Caco-2 (cell line): ENCODE data around the gene TIGD7. TPM values are rescaled to one million over a fixed set of nuclear protein-coding genes. Genes with fewer than 3 reads are reported as not detected.
A peak's percentile ranks its signal among the peaks of the same experiment; 100 is the strongest.

Experiments
- Bru-seq: library from RNA; stranded (reverse); fragments of 400-500 nt; gene quantifications from one replicate; lab custom pipeline; 2021; lab: Mats Ljungman, UMichigan
- BruChase-seq, 2 experiments: library from RNA; stranded (reverse); fragments of 400-500 nt; gene quantifications; one replicate each; lab custom pipeline; 2021; lab: Mats Ljungman, UMichigan
- BruUV-seq: library from RNA; stranded (reverse); fragments of 400-500 nt; replicated peaks from 2 replicates; lab custom pipeline; 2021; lab: Mats Ljungman, UMichigan
- CTCF ChIA-PET: fragments of 300-600 bp; sonication (Branson Sonifier 250); formaldehyde crosslinking; loops from one replicate; lab custom pipeline; 2022; ENCODE audit warnings: antibody characterized with exemption; lab: Charles Lee
- POLR2A ChIA-PET: fragments of 300-600 bp; sonication (Branson Sonifier 250); formaldehyde crosslinking; loops from one replicate; lab custom pipeline; 2022; ENCODE audit warnings: antibody characterized with exemption; lab: Charles Lee
- DNase-seq, 2 experiments: peaks; one replicate each; pipeline versions ENCODE4 v3.0.0 to v3.0.0-alpha.2; 2020 to 2022
- H3K27me3 ChIP-seq: replicated peaks from 2 replicates; pipeline ENCODE4 v1.6.0; 2011; ENCODE audit warnings: low read length; ENCODE audit not compliant: control insufficient read depth, insufficient read depth
- H3K36me3 ChIP-seq: 2 replicates; pipeline ENCODE4 v1.5.1; 2011; ENCODE audit warnings: low read length; ENCODE audit not compliant: control insufficient read depth, insufficient read depth
- H3K4me1 ChIP-seq: fragments of 250-450 bp; sonication (Bioruptor Pico); 2 replicates; pipeline ENCODE4 v1.5.1; 2020; ENCODE audit warnings: mild to moderate bottlenecking
- H3K4me3 ChIP-seq: 2 replicates; pipeline ENCODE4 v1.5.1; 2011; ENCODE audit warnings: low read depth, mild to moderate bottlenecking, control low read depth, low read length
- H3K9me3 ChIP-seq: fragments of 250-450 bp; sonication (Bioruptor Pico); 2 replicates; pipeline ENCODE4 v1.5.1; 2020; ENCODE audit warnings: mild to moderate bottlenecking, moderate library complexity
- H3K27ac Mint-ChIP-seq: one replicate; pipeline ENCODE4 v1.8.0; 2022; ENCODE audit warnings: mixed read lengths; ENCODE audit not compliant: unreplicated experiment
- H3K27me3 Mint-ChIP-seq: one replicate; pipeline ENCODE4 v1.8.0; 2022; ENCODE audit warnings: mixed read lengths; ENCODE audit not compliant: insufficient read depth, unreplicated experiment
- H3K36me3 Mint-ChIP-seq: one replicate; pipeline ENCODE4 v1.8.0; 2022; ENCODE audit warnings: mild to moderate bottlenecking, mixed read lengths; ENCODE audit not compliant: insufficient read depth, unreplicated experiment
- H3K4me1 Mint-ChIP-seq: one replicate; pipeline ENCODE4 v1.8.0; 2022; ENCODE audit warnings: low read depth, mixed read lengths; ENCODE audit not compliant: unreplicated experiment
- H3K4me3 Mint-ChIP-seq: one replicate; pipeline ENCODE4 v1.8.0; 2022; ENCODE audit warnings: mild to moderate bottlenecking, moderate library complexity, mixed read lengths; ENCODE audit not compliant: unreplicated experiment
- H3K9me3 Mint-ChIP-seq: one replicate; pipeline ENCODE4 v1.8.0; 2022; ENCODE audit warnings: mixed read lengths; ENCODE audit not compliant: unreplicated experiment
- CTCF ChIP-seq, 2 experiments: fragments of 200-600 bp in 1 of 2; IDR thresholded peaks; 1 replicate in 1 of 2; 2 replicates in 1 of 2; pipeline versions ENCODE4 v1.5.1 to v1.8.0; 2011 to 2022; ENCODE audit warnings: antibody characterized with exemption in 1 of 2, control low read depth in 1 of 2, inconsistent platforms in 1 of 2, low read depth in 1 of 2, low read length in 1 of 2, mild to moderate bottlenecking in 1 of 2, moderate library complexity in 1 of 2; ENCODE audit not compliant: insufficient read depth in 1 of 2, severe bottlenecking in 1 of 2, unreplicated experiment in 1 of 2
- intact Hi-C: fragments of 100-400 bp; cut with micrococcal nuclease; formaldehyde crosslinking; loops from one replicate; pipeline ENCODE4 v1.10.0; 2022; ENCODE audit not compliant: unreplicated experiment
- long read RNA-seq: library from polyadenylated mRNA; stranded (forward); transcript quantifications from one replicate; pipeline ENCODE4 v2.0.0, GENCODE V29; 2022
- total RNA-seq: library from RNA; stranded (reverse); gene quantifications from 2 replicates; pipeline ENCODE4 v1.2.3, GENCODE V29; 2022

TIGD7 gene
- total RNA-seq (3.7 and 5.2 TPM in 2 replicates), Bru-seq, nascent RNA (percentile 73 among the genes with signal in this experiment), BruChase-seq, experiment 1, labeled RNA remaining after a 2-hour chase (percentile 77 among the genes with signal in this experiment), BruChase-seq, experiment 2, labeled RNA remaining after a 6-hour chase (percentile 66 among the genes with signal in this experiment)
- long read RNA-seq, partial matches to known transcripts = 0 of 10 reads
- long read RNA-seq, other reads (novel, unspliced or antisense) = 6 of 10 reads

GRCh38 chr16:3305109-3306068 lies at the start of gene TIGD7, which contains the start of gene ZNF75A:
Gene TIGD7, minus strand, starts transcription at chr16:3305430. Its CDS starts 4,816 bp downstream, at chr16:3300614.
Gene ZNF75A, plus strand, starts transcription at chr16:3305497. Its CDS starts 2,932 bp downstream, at chr16:3308429.
- peak within 1 kb of the TSS; percentile 73 for H3K4me3 ChIP-seq
- DNase-seq = peak; percentile 83 to 86
- Mint-ChIP-seq H3K4me3 (peak within 1 kb of the TSS; percentile 68), H3K27ac (peak within 1 kb of the TSS; percentile 32), H3K4me1 (no peaks in the 10 kb centered on the region), H3K9me3 (peaks cover 4% of the 10 kb centered on the region), H3K27me3 (no peaks in the 10 kb centered on the region), H3K36me3 (peaks cover 41% of the 10 kb centered on the region)
- H3K27me3 ChIP-seq = no peaks in the 10 kb centered on the region
- ChIA-PET CTCF (interaction anchor here (0.6 to 0.7 kb wide), 2 partner anchors 41 to 138 kb away, joined by 3 to 4 read pairs; partner anchors contain the start of genes NAA60 and ZNF597), POLR2A (interaction anchor here (0.5 to 1.6 kb wide), 6 partner anchors 9 to 138 kb away, joined by 3 to 10 read pairs (median 6); partner anchors contain the start of genes NAA60, ZNF174, ZNF597 and ZSCAN32)
- BruUV-seq = no TSS peak
- no peak for TF ChIP-seq CTCF (IDR thresholded peaks at IDR 0.05; ENCODE audit: insufficient read depth in 1 of 2, low read depth in 1 of 2, low read length in 1 of 2, severe bottlenecking in 1 of 2, unreplicated experiment in 1 of 2)
- H3K36me3 ChIP-seq = no peaks in the 10 kb centered on the region; the same call in 1 of the 2 replicates
- H3K9me3 ChIP-seq = no peaks in the 10 kb centered on the region
- no peaks in the 10 kb centered on the region for H3K4me1 ChIP-seq
- intact Hi-C loops = loop anchor here (1.0 kb wide), 1 partner anchor 41 kb away; no protein-coding TSS in a partner anchor

DNA sequence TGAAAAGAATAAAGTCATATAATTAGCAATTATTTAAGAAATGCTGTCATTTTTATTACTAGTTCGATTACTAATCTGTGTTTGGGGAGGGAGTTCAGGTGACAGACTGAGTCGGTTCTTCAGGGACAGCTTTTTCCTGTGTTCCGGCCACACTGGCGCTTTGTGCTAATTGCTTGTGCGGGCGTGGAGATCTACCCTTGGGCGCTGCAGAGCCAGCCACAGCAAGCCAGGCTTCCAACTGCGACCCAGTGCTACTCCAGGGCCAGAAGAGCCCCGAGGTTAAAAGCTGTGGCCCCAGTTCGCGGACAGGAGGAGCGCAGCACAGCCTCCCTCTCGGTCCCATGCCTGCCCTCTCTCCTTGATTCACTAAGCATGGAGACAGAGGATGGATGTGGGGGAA lies 43.9 kb upstream of the TIGD7 start:
- BruUV-seq = no TSS peak
- H3K4me1 Mint-ChIP-seq = no peaks in the 10 kb centered on the region
- peaks cover 5% of the 10 kb centered on the region for H3K36me3 Mint-ChIP-seq
- ChIA-PET CTCF (no interaction called here), POLR2A (no interaction called here)
- Histone ChIP-seq H3K9me3 (no peaks in the 10 kb centered on the region), H3K36me3 (no peaks in the 10 kb centered on the region), H3K4me3 (no peak overlapping the region), H3K4me1 (no peaks in the 10 kb centered on the region), H3K27me3 (no peaks in the 10 kb centered on the region)
- H3K27me3 Mint-ChIP-seq = peaks cover 4% of the 10 kb centered on the region
- H3K9me3 Mint-ChIP-seq = peaks cover 11% of the 10 kb centered on the region
- intact Hi-C loops = no loop called here
- H3K27ac Mint-ChIP-seq = no peak overlapping the region
- TF ChIP-seq CTCF (IDR thresholded peaks at IDR 0.05; ENCODE audit: insufficient read depth in 1 of 2, low read depth in 1 of 2, low read length in 1 of 2, severe bottlenecking in 1 of 2, unreplicated experiment in 1 of 2) = no peak
- H3K4me3 Mint-ChIP-seq = no peak overlapping the region
- no peak for DNase-seq
